DOHH2 (cell line): ENCODE measurements around the gene UBE3A.

Experiments
- H3F3A ChIP-seq: fragments of 200-600 bp; sonication (generic), shearing (Covaris generic); 2 replicates; pipeline ENCODE4 v1.6.0; 2016; ENCODE audit warnings: antibody characterized with exemption, mild to moderate bottlenecking; ENCODE audit not compliant: control insufficient read depth, insufficient read depth
- H3K27ac ChIP-seq: fragments of 200-600 bp; sonication (generic); 2 replicates; pipeline ENCODE4 v1.5.1; 2014; ENCODE audit warnings: low read depth, mild to moderate bottlenecking, low read length, moderate library complexity
- H3K27me3 ChIP-seq: fragments of 200-600 bp; sonication (generic); 2 replicates; pipeline ENCODE4 v1.6.1; 2014; ENCODE audit warnings: mild to moderate bottlenecking, low read length, mixed read lengths; ENCODE audit not compliant: control insufficient read depth
- H3K36me3 ChIP-seq: fragments of 200-600 bp; sonication (generic); 2 replicates; pipeline ENCODE4 v1.6.1; 2014; ENCODE audit warnings: mild to moderate bottlenecking, low read length, moderate library complexity, mixed read lengths; ENCODE audit not compliant: control insufficient read depth
- H3K4me1 ChIP-seq: fragments of 200-600 bp; sonication (generic); 2 replicates; pipeline ENCODE4 v1.6.1; 2014; ENCODE audit warnings: mild to moderate bottlenecking, low read length, mixed read lengths; ENCODE audit not compliant: control insufficient read depth
- H3K4me2 ChIP-seq: fragments of 200-600 bp; sonication (generic); 2 replicates; pipeline ENCODE4 v1.6.0; 2014; ENCODE audit warnings: mild to moderate bottlenecking, low read length, moderate library complexity
- H3K4me3 ChIP-seq: fragments of 200-600 bp; sonication (generic); 2 replicates; pipeline ENCODE4 v1.5.1; 2014; ENCODE audit warnings: mild to moderate bottlenecking, low read length, mixed read lengths
- H3K79me2 ChIP-seq: fragments of 200-600 bp; sonication (generic); 2 replicates; pipeline ENCODE4 v1.6.1; 2014; ENCODE audit warnings: mild to moderate bottlenecking, low read length, mixed read lengths; ENCODE audit not compliant: control insufficient read depth
- H3K9me2 ChIP-seq: fragments of 200-600 bp; sonication (generic); replicated peaks from 2 replicates; pipeline ENCODE4 v1.6.1; 2014; ENCODE audit warnings: mild to moderate bottlenecking, low read length, mixed read lengths; ENCODE audit not compliant: control insufficient read depth
- H3K9me3 ChIP-seq: fragments of 200-600 bp; sonication (generic); 2 replicates; pipeline ENCODE4 v1.6.1; 2014; ENCODE audit warnings: antibody characterized with exemption, low read length, mixed read lengths; ENCODE audit not compliant: control insufficient read depth, insufficient read depth
- H4K20me1 ChIP-seq: fragments of 200-600 bp; sonication (generic); 2 replicates; pipeline ENCODE4 v1.6.0; 2014; ENCODE audit warnings: low read depth, mild to moderate bottlenecking, antibody characterized with exemption, low read length, moderate library complexity; ENCODE audit not compliant: control insufficient read depth, insufficient read depth
- CTCF ChIP-seq: fragments of 200-600 bp; sonication (generic); IDR thresholded peaks from one replicate; pipeline ENCODE4 v1.5.1; 2014; ENCODE audit warnings: antibody characterized with exemption, mild to moderate bottlenecking, low read depth, low read length; ENCODE audit not compliant: poor library complexity, severe bottlenecking
- EZH2phosphoT487 ChIP-seq: fragments of 200-600 bp; sonication (generic); IDR thresholded peaks from 2 replicates; pipeline ENCODE4 v1.6.1; 2017; ENCODE audit warnings: borderline replicate concordance, mild to moderate bottlenecking, antibody characterized with exemption, low read length, moderate library complexity, mixed read lengths

UBE3A gene

GRCh38 chr15:25347707-25348106 is 91.1 kb downstream of the UBE3A start:
- TF ChIP-seq CTCF (no peak), EZH2phosphoT487 (no peak)
- H3K9me2 ChIP-seq: no peaks in the 10 kb centered on the region
- H3K9me3 ChIP-seq: peaks cover 2% of the 10 kb centered on the region; the same call in 1 of the 2 replicates
- H3K4me3 ChIP-seq: no peak overlapping the region
- H3F3A ChIP-seq: no peaks in the 10 kb centered on the region
- H4K20me1 ChIP-seq: no peaks in the 10 kb centered on the region
- H3K4me1 ChIP-seq: no peaks in the 10 kb centered on the region
- peaks cover 85% of the 10 kb centered on the region for H3K36me3 ChIP-seq
- no peak overlapping the region for H3K4me2 ChIP-seq
- no peak overlapping the region for H3K27ac ChIP-seq
- H3K79me2 ChIP-seq: peaks cover 8% of the 10 kb centered on the region; the same call in 1 of the 2 replicates
- H3K27me3 ChIP-seq: no peaks in the 10 kb centered on the region

GRCh38 chr15:25346371-25346770 is 92.5 kb downstream of the UBE3A start:
- Histone ChIP-seq H3K79me2 (peaks cover 8% of the 10 kb centered on the region; the same call in 1 of the 2 replicates), H3K4me3 (no peak overlapping the region), H3K4me1 (no peaks in the 10 kb centered on the region), H3K27ac (no peak overlapping the region), H3K9me3 (peaks cover 2% of the 10 kb centered on the region; the same call in 1 of the 2 replicates), H3K36me3 (peaks cover 84% of the 10 kb centered on the region), H3K27me3 (no peaks in the 10 kb centered on the region), H4K20me1 (no peaks in the 10 kb centered on the region), H3F3A (no peaks in the 10 kb centered on the region), H3K4me2 (no peak overlapping the region), H3K9me2 (no peaks in the 10 kb centered on the region)
- TF ChIP-seq EZH2phosphoT487 (no peak), CTCF (no peak)

DNA sequence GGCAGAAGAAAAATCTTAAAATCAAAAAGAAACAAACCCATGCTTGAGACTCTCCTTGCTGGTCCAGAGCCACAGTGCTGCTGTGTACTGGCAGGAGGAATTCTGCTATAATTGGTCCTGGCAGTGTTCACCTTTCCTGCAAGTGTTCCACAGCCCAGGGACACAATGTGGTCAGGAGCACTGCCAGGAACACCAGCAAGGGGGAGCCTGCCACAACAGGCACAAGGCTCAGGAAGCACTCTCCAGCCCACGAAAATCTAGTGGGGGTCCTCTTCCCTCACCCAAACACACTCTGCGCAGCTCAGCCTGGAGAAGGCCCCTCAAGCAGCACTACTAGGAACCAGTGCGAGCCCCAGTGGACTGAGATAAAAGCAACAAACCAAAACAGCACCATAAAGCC is 92.9 kb downstream of the UBE3A start:
- no peak for TF ChIP-seq CTCF
- no peak for TF ChIP-seq EZH2phosphoT487

DNA sequence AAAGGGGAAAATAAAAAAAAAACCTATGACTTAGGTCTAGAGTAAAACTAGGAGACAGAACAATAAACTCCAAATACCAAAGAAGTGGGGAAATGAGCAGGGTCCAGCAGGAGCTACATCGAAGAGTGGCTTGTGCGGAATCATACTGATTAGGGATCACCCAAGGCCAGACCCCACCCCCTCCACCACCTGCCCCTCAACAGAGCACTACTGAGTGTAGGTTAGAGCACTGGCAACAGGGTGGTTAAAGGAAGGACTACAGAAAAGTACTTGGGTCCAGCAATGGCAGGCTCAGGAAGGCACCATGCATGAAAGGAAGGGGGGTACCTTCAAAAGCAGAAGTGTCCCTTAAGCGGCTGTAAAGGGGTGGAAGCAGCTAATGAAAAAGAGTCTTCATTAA is 96.2 kb downstream of the UBE3A start:
- no peak for TF ChIP-seq EZH2phosphoT487
- TF ChIP-seq CTCF: no peak
- Histone ChIP-seq H3K36me3 (peaks cover 79% of the 10 kb centered on the region), H3K79me2 (peaks cover 8% of the 10 kb centered on the region; the same call in 1 of the 2 replicates)

More for the DNA sequence above, 92.9 kb downstream of the UBE3A start:
- H3K36me3 ChIP-seq: peaks cover 81% of the 10 kb centered on the region
- H3K4me1 ChIP-seq: no peaks in the 10 kb centered on the region
- peaks cover 2% of the 10 kb centered on the region; the same call in 1 of the 2 replicates for H3K9me3 ChIP-seq
- no peak overlapping the region for H3K4me3 ChIP-seq
- H3K79me2 ChIP-seq: peaks cover 8% of the 10 kb centered on the region; the same call in 1 of the 2 replicates
- no peaks in the 10 kb centered on the region for H3K27me3 ChIP-seq
- H4K20me1 ChIP-seq: no peaks in the 10 kb centered on the region
- no peaks in the 10 kb centered on the region for H3K9me2 ChIP-seq
- H3K27ac ChIP-seq: no peak overlapping the region
- no peaks in the 10 kb centered on the region for H3F3A ChIP-seq
- no peak overlapping the region for H3K4me2 ChIP-seq

More for the DNA sequence above, 96.2 kb downstream of the UBE3A start:
- Histone ChIP-seq H3K4me1 (no peaks in the 10 kb centered on the region), H3K27me3 (no peaks in the 10 kb centered on the region), H3K4me3 (no peak overlapping the region), H3F3A (no peaks in the 10 kb centered on the region), H3K9me3 (no peaks in the 10 kb centered on the region), H3K27ac (no peak overlapping the region), H4K20me1 (no peaks in the 10 kb centered on the region), H3K4me2 (no peak overlapping the region), H3K9me2 (no peaks in the 10 kb centered on the region)
